Spleen (tissue), 11 donors: Measurements from ENCODE around the gene MROH8. TPM values are rescaled to one million over a fixed set of nuclear protein-coding genes. Genes with fewer than 3 reads are reported as not detected.

Experiments
- DNase-seq: peaks from one replicate; pipeline ENCODE4 v3.0.0-alpha.2; 2020
- H3K27ac ChIP-seq, 8 donors: fragments of 200-600 bp; sonication (generic) in 7 of 8; 1 replicate in 4 of 8; 2 replicates in 4 of 8; pipeline versions ENCODE4 v1.5.0 to v1.8.0; 2016 to 2021; ENCODE audit warnings: inconsistent platforms in 4 of 8, mild to moderate bottlenecking in 4 of 8, moderate library complexity in 1 of 8
- H3K27me3 ChIP-seq, 7 donors: fragments of 200-600 bp; sonication (generic) in 6 of 7; replicated peaks in 1 of 7; 1 replicate in 4 of 7; 2 replicates in 3 of 7; pipeline versions ENCODE4 v1.5.0 to v1.8.0; 2016 to 2021; ENCODE audit warnings: inconsistent platforms in 3 of 7, mild to moderate bottlenecking in 1 of 7
- H3K36me3 ChIP-seq, 6 donors: fragments of 200-600 bp; sonication (generic) in 5 of 6; 1 replicate in 4 of 6; 2 replicates in 2 of 6; pipeline versions ENCODE4 v1.5.0 to v1.8.0; 2016 to 2021; ENCODE audit warnings: inconsistent platforms in 2 of 6
- H3K4me1 ChIP-seq, 6 donors: fragments of 200-600 bp; sonication (generic) in 5 of 6; 1 replicate in 3 of 6; 2 replicates in 3 of 6; pipeline versions ENCODE4 v1.5.0 to v1.8.0; 2016 to 2021; ENCODE audit warnings: inconsistent platforms in 3 of 6
- H3K4me3 ChIP-seq, 8 donors: fragments of 200-600 bp; sonication (generic) in 7 of 8; 1 replicate in 4 of 8; 2 replicates in 4 of 8; pipeline versions ENCODE4 v1.5.0 to v1.8.0; 2016 to 2021; ENCODE audit warnings: inconsistent platforms in 4 of 8, mild to moderate bottlenecking in 4 of 8, moderate library complexity in 2 of 8
- H3K9me3 ChIP-seq, 8 donors: fragments of 200-600 bp; sonication (generic) in 7 of 8; 1 replicate in 4 of 8; 2 replicates in 4 of 8; pipeline versions ENCODE4 v1.5.0 to v1.8.0; 2016 to 2021; ENCODE audit warnings: inconsistent platforms in 4 of 8
- POLR2A ChIP-seq, 3 donors: fragments of 450-650 bp; IDR thresholded peaks; one replicate each; pipeline ENCODE4 v1.5.1; 2017; ENCODE audit warnings: antibody characterized with exemption in 3 of 3, mild to moderate bottlenecking in 1 of 3
- POLR2AphosphoS5 ChIP-seq, 3 donors: sonication (generic); formaldehyde crosslinking; IDR thresholded peaks; one replicate each; pipeline ENCODE4 v1.5.1; 2017; ENCODE audit warnings: antibody characterized with exemption in 3 of 3
- WGBS, 5 donors: extraction: QIAGEN DNeasy Blood & Tissue Kit in 3 of 5; methylation state at CpG; one replicate each; pipeline versions ENCODE4 v1.1.5 to v1.1.7; 2013 to 2018; 5-methylcytosine and 5-hydroxymethylcytosine counted together
- intact Hi-C: fragments of 100-400 bp; cut with DNase I; formaldehyde crosslinking; loops from one replicate; pipeline ENCODE4 v1.15.0; 2023; ENCODE audit warnings: low total_unique reads
- polyA plus RNA-seq, 3 donors: library from polyadenylated mRNA; stranded (reverse); fragments of 200-250 nt; gene quantifications; one replicate each; pipeline ENCODE4 v1.2.1, GENCODE V29; 2013
- total RNA-seq, 7 donors: library from RNA; depleted of rRNA in 3 of 7; stranded (reverse); fragments of >200 nt in 3 of 7; fragmentation: NEBNext Ultra II Directional in 4 of 7; extraction: Animal tissue kit (Norgen Biotek cat#: 25700) in 4 of 7; gene quantifications; one replicate each; pipeline versions ENCODE4 v1.1.0 to v1.2.1, GENCODE V29; 2016 to 2021
- TF ChIP-seq, protein P1 (sequence below), 11 experiments: fragments of 200-600 bp in 7 of 11; fragments of 450-650 bp in 4 of 11; sonication (generic) in 4 of 11; IDR thresholded peaks in 8 of 11; conservative IDR thresholded peaks in 3 of 11; 1 replicate in 7 of 11; 2 replicates in 4 of 11; pipeline versions ENCODE4 v1.4.0 to v1.8.0; 2016 to 2021; ENCODE audit warnings: antibody characterized with exemption in 11 of 11, inconsistent platforms in 4 of 11, mild to moderate bottlenecking in 1 of 11
- donor health status: healthy with polysubstance abuse.
- donor health status: DM: no; HTN: no; CAD: no; lungs with moderate emphysema.
- donor health status: DM: no; HTN: no; CAD: no.
- donor health status: Bipolar disorder and iron deficiency.
- donor health status: healthy.
- donor health status: DM: no; HTN: no; CAD: no.
- donor health status: DM: yes; HTN: yes; CAD: no.

The MROH8 gene
- total and polyA plus RNA-seq, 10 donors = 0.97 to 4.0 (median 3.1) TPM

- Histone ChIP-seq H3K36me3 (peaks cover 10 to 100% (median 98%) of the 10 kb centered on the region in 6 donors), H3K4me1 (no peaks in the 10 kb centered on the region), H3K27me3 (no peaks in the 10 kb centered on the region), H3K9me3 (no peaks in the 10 kb centered on the region), H3K4me3 (no peak overlapping the region), H3K27ac (no peak overlapping the region)
- DNase-seq = no peak
- intact Hi-C loops = no loop called here
- WGBS, 5 donors = 94 to 98% (median 97%) methylated on average over 3 of the region's 3 CpGs
- TF ChIP-seq POLR2A (IDR thresholded peaks at IDR 0.05) (no peak), POLR2AphosphoS5 (IDR thresholded peaks at IDR 0.05) (no peak)
- TF ChIP-seq, protein P1, sequence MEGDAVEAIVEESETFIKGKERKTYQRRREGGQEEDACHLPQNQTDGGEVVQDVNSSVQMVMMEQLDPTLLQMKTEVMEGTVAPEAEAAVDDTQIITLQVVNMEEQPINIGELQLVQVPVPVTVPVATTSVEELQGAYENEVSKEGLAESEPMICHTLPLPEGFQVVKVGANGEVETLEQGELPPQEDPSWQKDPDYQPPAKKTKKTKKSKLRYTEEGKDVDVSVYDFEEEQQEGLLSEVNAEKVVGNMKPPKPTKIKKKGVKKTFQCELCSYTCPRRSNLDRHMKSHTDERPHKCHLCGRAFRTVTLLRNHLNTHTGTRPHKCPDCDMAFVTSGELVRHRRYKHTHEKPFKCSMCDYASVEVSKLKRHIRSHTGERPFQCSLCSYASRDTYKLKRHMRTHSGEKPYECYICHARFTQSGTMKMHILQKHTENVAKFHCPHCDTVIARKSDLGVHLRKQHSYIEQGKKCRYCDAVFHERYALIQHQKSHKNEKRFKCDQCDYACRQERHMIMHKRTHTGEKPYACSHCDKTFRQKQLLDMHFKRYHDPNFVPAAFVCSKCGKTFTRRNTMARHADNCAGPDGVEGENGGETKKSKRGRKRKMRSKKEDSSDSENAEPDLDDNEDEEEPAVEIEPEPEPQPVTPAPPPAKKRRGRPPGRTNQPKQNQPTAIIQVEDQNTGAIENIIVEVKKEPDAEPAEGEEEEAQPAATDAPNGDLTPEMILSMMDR (IDR thresholded peaks at IDR 0.05 in 8 of 11, conservative IDR thresholded peaks at IDR 0.05 in 3 of 11) = no peak
Measured at GRCh38 chr20:37209193-37209592, 29.8 kb upstream of the MROH8 start.

- H3K27ac ChIP-seq = no peak overlapping the region
- H3K36me3 ChIP-seq = peaks cover 15 to 100% (median 92%) of the 10 kb centered on the region in 6 donors
- WGBS, 5 donors = 95 to 98% (median 95%) methylated on average over 11 of the region's 11 CpGs
- DNase-seq = no peak
- H3K9me3 ChIP-seq = no peaks in the 10 kb centered on the region
- no peak overlapping the region for H3K4me3 ChIP-seq
- TF ChIP-seq POLR2A (IDR thresholded peaks at IDR 0.05) = no peak
- TF ChIP-seq POLR2AphosphoS5 (IDR thresholded peaks at IDR 0.05) = no peak
- TF ChIP-seq, protein P1 (IDR thresholded peaks at IDR 0.05 in 8 of 11, conservative IDR thresholded peaks at IDR 0.05 in 3 of 11) = no peak
- H3K27me3 ChIP-seq = no peaks in the 10 kb centered on the region
- H3K4me1 ChIP-seq = peaks cover 0 to 6% (median under 1%) of the 10 kb centered on the region in 6 donors
- intact Hi-C loops = no loop called here
Measured at GRCh38 chr20:37207171-37207570, 27.8 kb upstream of the MROH8 start.

- no peak for DNase-seq
- Histone ChIP-seq H3K4me3 (no peak overlapping the region), H3K27me3 (no peaks in the 10 kb centered on the region), H3K9me3 (no peaks in the 10 kb centered on the region), H3K4me1 (peaks cover 0 to 12% (median 5%) of the 10 kb centered on the region in 6 donors), H3K27ac (no peak overlapping the region), H3K36me3 (peaks cover 15 to 100% (median 91%) of the 10 kb centered on the region in 6 donors)
- 86 to 91% (median 88%) methylated on average over 2 of the region's 2 CpGs for WGBS, 5 donors
- TF ChIP-seq, protein P1 (IDR thresholded peaks at IDR 0.05 in 8 of 11, conservative IDR thresholded peaks at IDR 0.05 in 3 of 11) = no peak
- TF ChIP-seq POLR2A (IDR thresholded peaks at IDR 0.05) (no peak), POLR2AphosphoS5 (IDR thresholded peaks at IDR 0.05) (no peak)
- intact Hi-C loops = no loop called here
Measured at GRCh38 chr20:37205794-37206193, 26.4 kb upstream of the MROH8 start.

GRCh38 chr20:37205130-37205529 lies 25.8 kb upstream of the MROH8 start:
- peaks cover 15 to 100% (median 91%) of the 10 kb centered on the region in 6 donors for H3K36me3 ChIP-seq
- WGBS, 5 donors = 86 to 91% (median 88%) methylated on average over 6 of the region's 6 CpGs
- intact Hi-C loops = no loop called here

More at GRCh38 chr20:37205130-37205529, 25.8 kb upstream of the MROH8 start:
- Histone ChIP-seq H3K4me1 (peaks cover 0 to 12% (median 5%) of the 10 kb centered on the region in 6 donors), H3K27me3 (no peaks in the 10 kb centered on the region), H3K4me3 (no peak overlapping the region), H3K9me3 (no peaks in the 10 kb centered on the region), H3K27ac (no peak overlapping the region)
- TF ChIP-seq, protein P1 (IDR thresholded peaks at IDR 0.05 in 8 of 11, conservative IDR thresholded peaks at IDR 0.05 in 3 of 11) = no peak
- TF ChIP-seq POLR2A (IDR thresholded peaks at IDR 0.05) = no peak
- no peak for TF ChIP-seq POLR2AphosphoS5 (IDR thresholded peaks at IDR 0.05)
- no peak for DNase-seq
